HG03095 (cell line): ENCODE data around the gene SLC23A1.

ENCODE experiments used
- ATAC-seq: cut with Tn5 transposase; IDR thresholded peaks from one replicate; pipeline ENCODE4 v1.9.1; 2021; ENCODE audit warnings: moderate library complexity; ENCODE audit not compliant: unreplicated experiment

Gene SLC23A1

DNA sequence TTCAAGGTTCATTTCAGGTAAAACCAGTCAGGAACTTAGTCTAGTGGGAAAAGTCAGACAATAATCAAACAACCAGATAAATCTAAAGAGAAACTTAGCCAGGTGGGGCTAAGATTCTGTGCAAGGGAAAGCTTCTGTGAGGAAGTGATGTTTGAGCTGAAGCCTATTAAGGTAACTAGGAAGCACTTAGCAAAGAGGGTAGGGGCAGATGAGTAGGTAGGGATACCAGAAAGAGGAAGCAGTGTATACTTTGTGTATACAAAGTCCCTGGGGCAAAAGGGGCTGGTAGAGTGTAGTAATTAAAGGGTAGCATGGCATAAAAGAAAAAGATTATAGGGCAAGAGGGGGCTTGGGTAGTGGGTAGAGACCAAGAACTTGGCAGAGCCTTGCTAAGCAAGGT is 24.4 kb upstream of the SLC23A1 start:
- ATAC-seq = no peak

DNA sequence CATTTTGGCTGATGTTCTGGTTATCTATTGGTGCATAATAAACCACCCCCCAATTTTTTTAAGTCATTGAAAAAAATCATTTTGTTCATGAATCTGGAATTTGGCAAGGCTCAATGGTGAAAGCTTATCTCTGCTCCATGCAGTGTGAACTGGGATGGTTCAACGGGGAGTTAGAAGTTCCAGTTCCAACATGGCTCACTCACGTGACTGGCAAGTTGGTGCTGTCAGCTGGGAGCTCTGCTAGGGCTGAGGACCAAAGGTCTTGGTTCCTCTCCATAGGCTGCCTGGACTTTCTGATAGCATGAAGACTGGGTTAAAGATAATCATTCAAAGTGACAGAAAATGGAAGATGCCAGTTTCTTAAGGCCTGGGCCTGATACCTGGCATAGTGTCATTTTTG is 23.9 kb upstream of the SLC23A1 start:
- ATAC-seq = no peak

DNA sequence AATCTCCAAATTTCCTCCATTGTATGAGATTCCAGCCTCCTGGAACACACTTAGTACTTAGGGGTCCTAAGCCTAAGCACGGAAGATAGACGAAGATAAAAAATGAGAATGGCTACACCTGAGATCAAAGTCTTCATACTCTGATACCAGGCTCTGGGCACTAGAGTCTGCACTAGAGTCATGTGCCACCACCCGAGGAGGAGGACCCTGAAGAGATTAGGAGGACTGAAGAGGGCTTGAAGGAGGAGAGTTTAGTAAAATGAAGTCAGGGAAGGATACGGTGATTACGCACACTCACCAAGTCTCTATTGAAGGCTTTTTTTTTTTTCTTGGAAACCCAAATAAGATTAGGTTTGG is 21.4 kb upstream of the SLC23A1 start:
- ATAC-seq = no peak

GRCh38 chr5:139403787-139404483 is 20.8 kb upstream of the SLC23A1 start, which contains the start of gene SPATA24:
Gene SPATA24 (minus strand): TSS chr5:139404089. CDS start chr5:139404060, 29 bp downstream.
- ATAC-seq = peak; percentile 76

DNA sequence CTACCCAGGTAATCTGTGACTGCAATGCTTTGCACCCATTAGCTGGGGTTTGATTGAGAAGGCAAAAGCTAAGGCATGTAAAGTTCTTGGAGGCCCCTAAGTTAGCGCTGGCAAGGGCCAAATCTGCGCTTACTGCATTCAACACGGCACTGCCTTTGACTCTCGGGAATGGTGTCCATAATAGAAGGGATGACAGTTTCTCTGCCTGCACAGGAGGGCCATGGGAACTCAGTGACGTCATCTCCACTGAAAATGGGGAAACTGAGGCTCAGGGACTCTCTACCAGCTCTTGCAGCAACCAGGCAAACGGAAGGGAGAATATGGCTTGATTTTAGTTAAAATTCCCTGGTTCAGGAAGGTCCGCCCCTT is 20.3 kb upstream of the SLC23A1 start:
- ATAC-seq = no peak

GRCh38 chr5:139402561-139403158 is 19.6 kb upstream of the SLC23A1 start:
- no peak for ATAC-seq

DNA sequence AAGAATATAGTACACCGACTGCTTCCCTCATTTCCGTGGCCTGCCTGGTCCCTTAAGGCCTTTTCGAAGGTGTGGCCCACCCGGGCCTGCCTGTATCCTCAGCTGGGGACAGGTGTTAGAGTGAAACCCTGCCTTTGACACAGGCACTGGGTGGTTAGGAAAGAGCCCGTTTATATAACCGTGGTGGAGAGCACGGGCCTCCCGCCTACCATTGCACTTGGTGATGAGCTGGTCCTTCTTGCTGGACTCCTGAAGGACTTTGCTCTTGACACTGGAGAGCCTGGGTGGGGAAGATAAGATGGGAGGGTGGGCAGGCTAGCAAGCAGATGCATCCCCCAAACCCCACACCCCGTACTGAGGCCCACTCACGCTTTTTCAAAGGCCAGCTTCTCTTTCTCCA is 18.4 kb upstream of the SLC23A1 start:
- ATAC-seq = no peak

DNA sequence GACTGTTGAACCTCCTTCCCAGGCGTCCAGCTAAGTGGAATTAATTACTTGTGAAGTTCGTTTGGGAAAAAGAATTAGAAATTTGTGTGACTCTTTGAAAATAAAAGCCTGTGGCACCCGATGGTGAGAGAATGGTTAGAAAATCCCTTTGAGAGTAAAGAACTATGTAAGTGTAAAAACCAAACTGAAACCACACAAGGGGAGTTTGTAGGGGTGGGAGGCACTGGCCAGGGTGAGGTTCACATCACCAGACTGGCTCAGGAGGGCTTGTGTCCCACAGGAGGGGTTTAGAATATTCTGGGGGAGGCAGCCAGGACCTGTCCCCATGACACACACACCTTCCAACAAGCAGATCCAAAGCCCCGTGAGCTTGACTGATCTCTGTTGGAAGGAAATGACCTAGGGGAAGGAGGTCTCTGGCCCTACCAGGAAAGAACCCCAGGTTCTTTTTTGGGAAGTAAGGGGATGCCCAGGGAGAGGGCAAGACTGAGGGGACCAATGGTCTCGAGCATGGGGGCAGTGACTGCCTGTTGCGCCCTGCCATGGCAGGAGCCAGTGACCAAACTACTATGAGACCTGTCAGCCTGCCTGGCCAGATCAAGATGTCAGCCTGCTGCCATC is 16.5 kb upstream of the SLC23A1 start:
- no peak for ATAC-seq

DNA sequence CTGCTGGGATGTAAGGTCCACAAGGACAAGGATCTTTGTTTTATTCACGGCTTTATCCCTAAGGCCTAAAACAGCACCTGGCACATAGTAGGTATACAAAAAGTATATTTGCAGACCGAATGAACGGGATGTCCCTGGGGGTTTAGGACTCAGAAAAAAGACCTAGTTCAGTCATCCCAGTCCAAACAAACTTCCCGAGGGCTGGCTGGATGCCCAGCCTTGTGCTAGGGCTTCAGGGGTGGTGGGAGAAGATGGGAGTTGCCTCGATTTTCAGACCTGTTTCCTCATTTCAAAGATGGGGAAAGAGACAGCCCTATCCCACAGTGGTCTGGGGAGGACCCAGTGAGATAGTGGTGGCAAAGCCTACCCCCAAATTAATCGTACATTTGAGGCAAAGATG is 14.8 kb upstream of the SLC23A1 start:
- ATAC-seq = no peak

DNA sequence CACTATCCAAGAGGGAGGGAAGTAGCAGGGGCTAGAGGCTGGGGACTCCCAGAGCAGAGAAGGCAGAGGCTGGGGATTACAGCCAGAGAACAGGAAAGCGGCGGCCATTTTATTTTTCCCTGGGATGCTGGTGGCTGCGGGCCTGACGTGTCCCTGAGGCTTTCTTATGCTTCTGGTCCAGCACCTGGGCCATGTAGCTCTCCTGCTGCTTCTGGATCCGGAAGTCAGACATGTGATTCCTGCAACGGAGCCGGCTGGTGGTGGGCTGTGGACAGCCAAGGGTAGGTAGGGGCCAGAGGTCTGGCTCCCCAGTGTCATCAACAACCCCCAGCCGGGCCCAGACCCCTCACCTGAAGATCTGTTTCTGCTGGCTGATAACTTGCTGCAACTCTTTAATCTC is 13.6 kb upstream of the SLC23A1 start:
- ATAC-seq = no peak

DNA sequence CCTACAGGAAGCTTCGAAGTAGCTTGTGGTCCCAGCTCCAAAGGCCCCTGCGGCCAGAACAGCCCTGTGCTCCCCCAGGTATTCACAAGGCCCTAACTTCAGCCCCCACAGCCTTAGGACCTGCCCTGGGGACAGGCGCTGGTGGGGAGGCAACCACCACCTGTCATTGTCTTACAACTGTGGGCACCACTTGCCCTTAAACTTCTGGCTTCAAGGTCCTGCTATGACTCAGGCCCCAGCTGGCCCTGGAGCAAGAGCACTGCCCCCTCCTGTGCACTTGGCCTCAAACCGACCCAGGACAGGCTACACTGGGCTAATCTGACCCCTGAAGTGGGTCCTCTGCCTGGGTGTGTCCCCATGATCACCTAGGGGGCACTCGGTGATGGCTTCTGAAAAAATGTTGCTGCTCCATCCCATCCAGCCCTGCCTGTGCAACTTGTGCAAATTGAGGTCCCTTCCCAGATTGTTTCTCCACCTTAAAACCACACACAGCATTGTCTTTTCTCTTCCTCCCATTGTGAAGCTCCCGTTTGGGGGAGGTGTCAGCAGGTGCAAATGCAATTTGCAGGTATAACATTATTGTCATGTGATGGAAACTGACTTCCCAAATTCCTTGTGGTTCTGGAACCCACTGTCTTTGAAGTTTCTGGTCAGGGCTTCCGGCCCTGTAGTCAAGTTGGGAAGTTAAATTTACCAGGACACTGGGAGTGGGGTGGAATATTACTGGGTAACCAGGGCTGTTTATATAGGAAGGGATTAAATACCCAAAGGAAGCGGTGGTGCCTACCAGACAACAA is 12.9 kb upstream of the SLC23A1 start:
- ATAC-seq = no peak

DNA sequence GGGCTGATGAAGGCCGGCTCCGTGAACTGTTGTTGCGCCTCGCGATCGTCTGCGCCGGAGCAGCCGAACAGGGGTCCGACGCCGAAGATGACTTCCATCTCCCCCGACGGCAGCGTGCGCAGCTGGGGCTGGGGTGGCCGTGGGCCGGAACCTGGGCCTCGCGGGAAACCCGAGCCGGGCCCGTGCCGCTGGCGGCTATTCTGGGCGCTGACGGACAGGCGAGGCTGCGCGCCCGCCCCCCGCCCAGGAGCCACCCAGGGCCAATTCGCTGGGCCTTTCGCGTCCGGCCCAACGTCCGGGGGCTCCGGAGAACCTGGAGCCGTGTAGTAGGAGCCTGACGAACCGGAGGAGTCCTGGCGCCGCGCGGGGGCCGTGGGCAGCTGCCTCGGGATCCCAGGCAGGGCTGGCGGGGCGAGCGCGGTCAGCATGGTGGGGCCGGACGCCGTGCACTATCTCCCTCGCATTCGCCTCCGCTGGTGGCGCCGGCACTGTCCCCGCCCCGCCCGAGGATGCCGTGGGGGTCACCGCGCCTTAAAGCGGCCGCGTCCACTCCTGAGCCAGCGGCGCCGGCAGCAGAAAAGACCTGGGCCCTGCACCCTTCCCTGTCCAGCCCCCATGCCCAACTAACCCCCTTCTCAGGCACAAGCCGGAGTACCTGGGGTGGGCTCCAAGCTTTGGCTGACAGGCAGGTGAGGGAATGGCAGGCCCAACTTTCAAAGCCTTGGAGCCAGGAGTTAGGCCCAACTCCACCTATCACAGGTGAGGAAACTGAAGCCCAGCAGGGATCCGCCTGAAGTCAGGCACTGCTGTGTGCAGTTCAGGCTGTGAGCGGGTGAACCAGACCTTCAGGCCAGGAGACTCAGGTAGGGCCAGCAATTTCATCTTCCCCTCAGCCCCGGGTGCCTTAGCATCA is 11.8 kb upstream of the SLC23A1 start, which contains the start of gene PROB1:
Gene PROB1, minus strand, starts transcription at position 451 of the 913 bp plus-strand sequence. Its CDS starts 23 bp downstream, at position 428.
- no peak for ATAC-seq

DNA sequence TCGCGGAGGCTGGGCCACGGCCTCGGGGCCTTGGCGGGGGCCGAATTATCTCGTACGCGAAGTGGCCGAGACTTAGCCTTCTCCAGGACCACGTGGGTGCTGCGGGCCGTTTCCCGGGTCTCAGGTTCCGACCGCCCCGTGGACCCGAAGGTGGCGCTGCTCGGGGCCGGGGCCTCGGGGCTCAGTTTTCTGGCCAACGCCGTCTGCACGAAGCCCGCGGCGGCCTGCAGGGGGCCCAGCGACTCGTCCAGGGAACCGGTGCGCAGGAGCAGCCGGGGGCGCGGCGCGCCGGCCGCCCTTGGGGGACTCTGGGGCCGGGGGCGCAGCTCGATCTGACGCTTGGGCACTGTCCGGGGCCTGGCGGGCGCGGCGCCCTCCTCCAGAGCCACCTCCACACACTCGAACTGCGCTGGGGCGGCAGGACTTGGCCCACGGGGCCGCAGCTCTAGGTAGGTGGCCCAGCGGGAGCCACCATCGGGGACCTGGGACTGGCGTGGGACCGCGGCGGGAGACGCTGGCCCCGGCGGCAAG is 11.1 kb upstream of the SLC23A1 start:
- ATAC-seq = no peak

DNA sequence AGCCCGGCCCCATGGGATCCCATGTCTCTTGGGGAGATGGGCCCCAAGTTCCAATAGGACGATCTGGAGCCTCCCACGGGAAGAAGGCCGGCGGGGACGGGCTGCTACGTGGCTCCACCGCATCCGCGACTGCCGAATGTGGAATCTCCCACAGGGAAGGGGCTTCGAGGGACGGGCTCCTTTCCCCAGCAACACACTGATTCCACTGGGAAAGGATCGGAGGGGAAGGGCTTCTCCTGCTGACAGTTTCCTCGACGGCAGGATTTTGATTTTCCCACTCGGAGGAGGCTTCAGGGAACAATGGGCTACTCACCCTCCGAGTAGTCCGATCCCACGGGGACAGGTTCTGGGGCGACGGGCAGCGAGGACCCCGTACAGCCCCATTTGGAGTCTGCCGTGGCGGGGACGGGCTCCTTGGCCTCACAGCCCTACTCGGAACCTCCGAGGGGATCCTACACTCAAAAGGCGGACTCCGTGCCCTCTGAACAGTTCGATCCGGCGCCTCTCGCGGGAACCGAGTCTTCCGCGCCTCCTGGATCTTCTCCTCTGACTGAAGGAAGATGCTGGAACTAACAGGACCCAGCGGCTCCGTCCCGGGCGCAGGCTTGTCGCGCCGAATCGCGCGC is 10.5 kb upstream of the SLC23A1 start:
- ATAC-seq = no peak

GRCh38 chr5:139392678-139393496 is 9.8 kb upstream of the SLC23A1 start:
- peak; percentile 43 for ATAC-seq

GRCh38 chr5:139392324-139392677 is 9.2 kb upstream of the SLC23A1 start:
- ATAC-seq = no peak

DNA sequence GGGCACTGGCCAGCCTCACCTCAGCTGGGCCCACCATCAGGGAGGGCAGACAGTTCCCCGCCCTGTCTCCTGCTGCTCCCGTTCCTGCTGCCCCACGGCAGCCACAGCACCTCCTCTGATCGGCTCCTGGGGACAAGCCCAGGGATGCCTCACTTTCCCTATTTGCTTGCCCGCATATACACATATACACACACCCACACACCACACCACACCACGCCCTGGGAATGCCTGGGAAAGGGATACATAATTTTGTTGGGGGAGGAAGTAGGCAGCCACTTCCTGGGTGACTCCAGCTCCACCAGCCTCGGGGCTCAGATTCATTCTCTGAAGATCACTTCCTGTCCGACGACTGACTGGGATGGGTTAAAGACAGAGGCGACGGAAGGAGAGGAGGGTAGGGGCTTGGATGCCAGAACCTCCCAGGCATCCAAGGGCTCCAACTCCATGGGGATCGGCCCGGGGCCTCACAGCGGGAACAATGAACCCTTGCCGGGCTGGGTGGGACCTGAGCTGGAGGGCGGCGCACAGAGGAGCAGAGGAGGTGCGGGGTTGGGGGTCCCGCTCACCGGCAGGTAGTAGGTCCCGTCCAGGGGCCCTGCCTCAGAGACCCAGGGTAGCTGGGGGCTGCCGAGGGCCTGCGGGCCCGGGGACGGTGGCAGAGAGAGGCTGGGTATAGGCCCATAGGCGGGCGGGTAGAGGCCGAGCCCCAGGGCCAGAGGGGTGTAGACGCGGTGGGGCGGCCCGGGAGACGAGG is 8.7 kb upstream of the SLC23A1 start:
- ATAC-seq = no peak
